Amniotic epithelial cell (primary cell): ENCODE data around the gene PLXNA3.

Source experiments
- DNase-seq: peaks from one replicate; pipeline ENCODE4 v3.0.0-alpha.2; 2010; ENCODE audit warnings: low read depth

The PLXNA3 gene

GRCh38 chrX:154458954-154459778 lies 1.1 kb downstream of the PLXNA3 start:
- no peak for DNase-seq

GRCh38 chrX:154459832-154460231 lies 1.8 kb downstream of the PLXNA3 start:
- DNase-seq = no peak

- DNase-seq = no peak
These were observed 2.2 kb downstream of the PLXNA3 start for GRCh38 chrX:154460326-154460725.

GRCh38 chrX:154462396-154462795 lies 4.3 kb downstream of the PLXNA3 start:
- DNase-seq = no peak

GRCh38 chrX:154463611-154464220 lies 5.6 kb downstream of the PLXNA3 start:
- DNase-seq = no peak

GRCh38 chrX:154464806-154465365 lies 6.8 kb downstream of the PLXNA3 start:
- no peak for DNase-seq

- DNase-seq = no peak
These were observed 7.5 kb downstream of the PLXNA3 start for GRCh38 chrX:154465601-154466000.

GRCh38 chrX:154466036-154466435 lies 8.0 kb downstream of the PLXNA3 start:
- DNase-seq = no peak

- no peak for DNase-seq
These were observed 8.8 kb downstream of the PLXNA3 start for GRCh38 chrX:154466907-154467306.

GRCh38 chrX:154467556-154467955 lies 9.5 kb downstream of the PLXNA3 start:
- no peak for DNase-seq

- no peak for DNase-seq
These were observed 10.1 kb downstream of the PLXNA3 start for GRCh38 chrX:154468217-154468616.

- no peak for DNase-seq
These were observed 11.0 kb downstream of the PLXNA3 start for GRCh38 chrX:154469114-154469513.

GRCh38 chrX:154469880-154470279 lies 11.8 kb downstream of the PLXNA3 start:
- no peak for DNase-seq

- DNase-seq = no peak
These were observed 12.4 kb downstream of the PLXNA3 start for GRCh38 chrX:154470434-154470833.

GRCh38 chrX:154470914-154471568 lies 13.0 kb downstream of the PLXNA3 start:
- no peak for DNase-seq

- no peak for DNase-seq
These were observed 14.0 kb downstream of the PLXNA3 start for GRCh38 chrX:154471839-154472684.

- no peak for DNase-seq
These were observed 14.9 kb downstream of the PLXNA3 start for GRCh38 chrX:154472685-154473632.

GRCh38 chrX:154473683-154474082 lies 15.6 kb downstream of the PLXNA3 start:
- DNase-seq = no peak

- DNase-seq = no peak
These were observed 18.7 kb downstream of the PLXNA3 start for GRCh38 chrX:154476821-154477220.

GRCh38 chrX:154477891-154478477 lies 19.9 kb downstream of the PLXNA3 start:
- no peak for DNase-seq
